Measurements from ENCODE around the gene LONP2. TPM values are rescaled to one million over a fixed set of nuclear protein-coding genes. Genes with fewer than 3 reads are reported as not detected.
A peak's percentile ranks its signal among the peaks of the same experiment; 100 is the strongest.
"Not testable (repeated sequence)": the region's sequence is repeated elsewhere in the genome, so short reads cannot be mapped to it uniquely, and the experiment has no call there.

LONP2 gene
- total RNA-seq, 2 donors from 2014 or later: 44.2 to 59.1 TPM

DNA sequence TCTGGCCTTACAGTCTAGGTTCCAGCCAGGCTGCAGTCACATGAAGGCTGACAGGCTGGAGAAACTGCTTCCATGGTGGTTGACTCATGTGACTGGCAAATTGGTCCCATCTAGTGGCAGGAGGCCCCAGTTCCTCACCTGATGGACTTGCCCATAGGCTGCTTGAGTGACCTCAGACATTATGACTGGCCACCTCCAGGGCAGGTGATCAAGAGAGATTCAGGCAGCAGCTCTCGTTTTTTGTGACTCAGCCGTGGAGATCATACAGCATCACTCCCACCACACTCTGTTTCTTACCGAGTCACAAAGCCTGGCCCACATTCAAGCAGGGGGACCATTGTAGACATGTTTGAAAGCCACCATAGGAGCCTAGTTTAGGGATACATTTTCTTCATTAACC, 106.6 kb downstream of the LONP2 start:
- no peaks in the 10 kb centered on the region for H3K4me1 ChIP-seq
- 67 to 77% methylated on average over 3 of the region's 3 CpGs for WGBS, 2 donors
- H3K27ac ChIP-seq: no peak overlapping the region
- DNase-seq (no peak), ATAC-seq (no peak)
- intact Hi-C loops (cut with DNase I): loop anchor here (10.0 kb wide), 1 partner anchor 174 kb away; no protein-coding TSS in a partner anchor
- H3K9me3 ChIP-seq: no peaks in the 10 kb centered on the region
- H3K36me3 ChIP-seq (replicated peaks in 1 of 2; ENCODE audit: insufficient read depth in 1 of 2, low read depth in 2 of 2): peaks cover 12 to 13% of the 10 kb centered on the region in 2 donors
- no peak for TF ChIP-seq POLR2A (IDR thresholded peaks at IDR 0.05)
- TF ChIP-seq, protein P1, sequence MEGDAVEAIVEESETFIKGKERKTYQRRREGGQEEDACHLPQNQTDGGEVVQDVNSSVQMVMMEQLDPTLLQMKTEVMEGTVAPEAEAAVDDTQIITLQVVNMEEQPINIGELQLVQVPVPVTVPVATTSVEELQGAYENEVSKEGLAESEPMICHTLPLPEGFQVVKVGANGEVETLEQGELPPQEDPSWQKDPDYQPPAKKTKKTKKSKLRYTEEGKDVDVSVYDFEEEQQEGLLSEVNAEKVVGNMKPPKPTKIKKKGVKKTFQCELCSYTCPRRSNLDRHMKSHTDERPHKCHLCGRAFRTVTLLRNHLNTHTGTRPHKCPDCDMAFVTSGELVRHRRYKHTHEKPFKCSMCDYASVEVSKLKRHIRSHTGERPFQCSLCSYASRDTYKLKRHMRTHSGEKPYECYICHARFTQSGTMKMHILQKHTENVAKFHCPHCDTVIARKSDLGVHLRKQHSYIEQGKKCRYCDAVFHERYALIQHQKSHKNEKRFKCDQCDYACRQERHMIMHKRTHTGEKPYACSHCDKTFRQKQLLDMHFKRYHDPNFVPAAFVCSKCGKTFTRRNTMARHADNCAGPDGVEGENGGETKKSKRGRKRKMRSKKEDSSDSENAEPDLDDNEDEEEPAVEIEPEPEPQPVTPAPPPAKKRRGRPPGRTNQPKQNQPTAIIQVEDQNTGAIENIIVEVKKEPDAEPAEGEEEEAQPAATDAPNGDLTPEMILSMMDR (IDR thresholded peaks at IDR 0.05): no peak
- H3K27me3 ChIP-seq: no peaks in the 10 kb centered on the region
- H3K4me3 ChIP-seq: no peak overlapping the region

DNA sequence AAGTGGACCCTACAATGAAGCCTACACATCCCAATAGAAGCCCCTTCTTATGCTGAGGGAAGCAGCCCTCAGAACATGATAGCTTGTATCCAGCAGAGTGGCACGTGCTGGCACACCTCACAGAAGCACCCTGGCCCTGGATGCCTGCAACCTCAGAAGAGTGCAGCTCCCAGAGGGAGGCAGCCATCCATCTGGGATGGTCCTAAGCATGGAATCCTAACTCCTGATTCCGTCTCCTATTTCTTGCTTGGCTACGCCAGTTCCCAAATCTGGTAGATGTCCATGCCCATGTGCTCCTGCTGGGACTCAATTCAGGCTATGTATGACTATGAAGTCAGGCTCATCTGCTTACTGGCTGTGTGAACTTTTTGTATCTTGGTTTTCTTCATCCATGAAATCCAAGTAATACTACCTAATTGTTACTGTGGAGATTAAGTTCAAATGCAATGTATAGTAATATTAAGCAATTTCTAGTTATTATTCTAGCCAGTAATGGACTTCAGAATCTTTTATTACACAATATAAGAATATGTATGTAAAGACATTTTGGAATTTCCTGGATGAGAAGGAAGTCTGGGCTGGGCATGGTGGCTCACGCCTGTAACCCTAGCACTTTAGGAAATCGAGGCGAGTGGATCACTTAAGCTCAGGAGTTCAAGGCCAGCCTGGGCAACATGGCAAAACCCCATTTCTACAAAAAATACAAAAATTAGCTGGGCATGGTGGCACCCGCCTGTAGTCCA, 108.7 kb downstream of the LONP2 start:
- Histone ChIP-seq H3K27me3 (no peaks in the 10 kb centered on the region), H3K9me3 (no peaks in the 10 kb centered on the region), H3K36me3 (replicated peaks in 1 of 2; ENCODE audit: insufficient read depth in 1 of 2, low read depth in 2 of 2) (peaks cover 12 to 13% of the 10 kb centered on the region in 2 donors), H3K4me3 (no peak overlapping the region), H3K4me1 (no peaks in the 10 kb centered on the region), H3K27ac (no peak overlapping the region)
- 69 to 74% methylated on average over 7 of the region's 7 CpGs for WGBS, 2 donors
- no peak for DNase-seq
- no peak for ATAC-seq
- TF ChIP-seq, protein P1 (IDR thresholded peaks at IDR 0.05): no peak
- TF ChIP-seq POLR2A (IDR thresholded peaks at IDR 0.05): no peak
- intact Hi-C loops (cut with DNase I): loop anchor here (10.0 kb wide), 1 partner anchor 172 kb away; no protein-coding TSS in a partner anchor

DNA sequence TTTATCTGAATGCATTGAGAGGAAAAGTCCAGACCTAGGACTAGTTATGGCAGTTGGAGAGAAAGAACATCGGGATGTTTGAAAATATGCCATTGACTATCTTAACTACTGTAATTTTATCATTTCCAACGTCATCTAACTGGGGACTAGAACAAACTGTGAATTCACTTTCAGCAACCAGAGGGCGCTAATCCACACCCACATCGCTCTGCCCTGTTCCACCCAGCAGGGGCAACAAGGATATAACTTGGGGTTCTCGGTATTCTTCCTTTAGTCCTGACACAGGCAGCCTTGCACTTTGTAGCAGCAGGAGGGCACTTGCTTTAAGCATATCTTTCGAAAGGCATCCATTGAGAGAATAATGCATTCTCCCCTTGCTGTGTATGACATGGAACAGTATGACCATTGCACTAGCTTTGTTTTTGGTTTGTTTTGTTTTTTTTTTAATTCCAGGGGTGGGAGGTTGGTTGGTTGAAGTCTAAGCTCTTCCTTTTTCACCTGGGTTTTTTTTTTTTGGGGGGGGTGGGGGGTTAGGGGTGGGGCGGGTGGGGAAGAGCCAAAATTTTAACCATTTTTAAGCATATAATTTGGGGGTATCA, 109.6 kb downstream of the LONP2 start:
- Histone ChIP-seq H3K27ac (no peak overlapping the region), H3K4me3 (no peak overlapping the region), H3K4me1 (no peaks in the 10 kb centered on the region), H3K36me3 (replicated peaks in 1 of 2; ENCODE audit: insufficient read depth in 1 of 2, low read depth in 2 of 2) (peaks cover 12 to 13% of the 10 kb centered on the region in 2 donors), H3K9me3 (no peaks in the 10 kb centered on the region), H3K27me3 (no peaks in the 10 kb centered on the region)
- TF ChIP-seq, protein P1 (IDR thresholded peaks at IDR 0.05): peak; percentile 72 to 97 (median 88)
- no peak for TF ChIP-seq POLR2A (IDR thresholded peaks at IDR 0.05)
- WGBS, 2 donors: 32% methylated on average over 7 of the region's 7 CpGs
- peak; percentile 88 for ATAC-seq
- intact Hi-C loops (cut with DNase I): loop anchor here (10.0 kb wide), 1 partner anchor 171 kb away; no protein-coding TSS in a partner anchor
- DNase-seq: peak; percentile 61 to 77 (median 68)

DNA sequence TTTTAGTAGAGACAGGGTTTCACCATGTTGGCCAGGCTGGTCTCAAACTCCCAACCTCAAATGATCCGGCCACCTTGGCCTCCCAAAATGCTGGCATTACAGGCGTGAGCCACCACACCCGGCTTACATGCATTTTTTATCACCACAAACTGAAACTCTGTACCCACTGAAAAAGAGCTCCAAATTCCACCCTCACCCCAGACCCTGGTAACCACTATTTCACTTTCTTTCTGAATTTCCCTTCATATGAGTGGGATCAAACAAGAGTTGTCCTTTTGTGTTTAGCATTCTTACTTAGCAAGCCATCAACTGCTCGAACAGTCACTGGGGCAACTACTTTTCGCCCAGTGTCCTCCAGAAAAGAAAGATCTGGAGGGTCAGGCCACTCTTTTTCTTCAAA, 110.3 kb downstream of the LONP2 start:
- peaks cover 11 to 12% of the 10 kb centered on the region in 2 donors for H3K36me3 ChIP-seq (replicated peaks in 1 of 2; ENCODE audit: insufficient read depth in 1 of 2, low read depth in 2 of 2)
- not testable (repeated sequence) for H3K27me3 ChIP-seq, DNase-seq, ATAC-seq, H3K27ac ChIP-seq, H3K4me3 ChIP-seq, H3K9me3 ChIP-seq, H3K4me1 ChIP-seq
- 94 to 97% methylated on average over 5 of the region's 5 CpGs for WGBS, 2 donors
- intact Hi-C loops (cut with DNase I): loop anchor here (10.0 kb wide), 1 partner anchor 170 kb away; no protein-coding TSS in a partner anchor

Measured in body of pancreas (tissue), 4 donors.